HUES6 (cell line): ENCODE data around the gene UBQLN1.

Source experiments
- H3K27ac ChIP-seq: 2 replicates; pipeline ENCODE4 v1.7.0; 2013; ENCODE audit warnings: low read depth, mild to moderate bottlenecking, low read length, inconsistent platforms
- H3K27me3 ChIP-seq: 2 replicates; pipeline ENCODE4 v1.6.1; 2013; ENCODE audit warnings: low read length; ENCODE audit not compliant: control insufficient read depth, insufficient read depth
- H3K36me3 ChIP-seq: 2 replicates; pipeline ENCODE4 v1.6.1; 2013; ENCODE audit warnings: low read length; ENCODE audit not compliant: control insufficient read depth, insufficient read depth
- H3K4me1 ChIP-seq: 2 replicates; pipeline ENCODE4 v1.6.1; 2013; ENCODE audit warnings: low read length; ENCODE audit not compliant: control insufficient read depth, insufficient read depth
- H3K4me3 ChIP-seq: 2 replicates; pipeline ENCODE4 v1.5.1; 2013; ENCODE audit warnings: low read depth, low read length
- H3K9ac ChIP-seq: one replicate; pipeline ENCODE4 v1.6.1; 2013; ENCODE audit warnings: mild to moderate bottlenecking, low read length
- H3K9me3 ChIP-seq: 2 replicates; pipeline ENCODE4 v1.6.1; 2013; ENCODE audit warnings: low read depth, low read length; ENCODE audit not compliant: control insufficient read depth, insufficient read depth

Gene UBQLN1

GRCh38 chr9:83688921-83689320 is 18.8 kb downstream of the UBQLN1 start:
- no peaks in the 10 kb centered on the region for H3K27me3 ChIP-seq
- H3K4me1 ChIP-seq = no peaks in the 10 kb centered on the region
- no peak overlapping the region for H3K9ac ChIP-seq
- no peaks in the 10 kb centered on the region for H3K9me3 ChIP-seq
- peaks cover 5% of the 10 kb centered on the region for H3K36me3 ChIP-seq
- no peak overlapping the region for H3K27ac ChIP-seq
- H3K4me3 ChIP-seq = no peak overlapping the region

GRCh38 chr9:83681490-83681889 is 26.3 kb downstream of the UBQLN1 start:
- Histone ChIP-seq H3K9ac (no peak overlapping the region), H3K27me3 (no peaks in the 10 kb centered on the region), H3K4me3 (no peak overlapping the region), H3K4me1 (peaks cover 9% of the 10 kb centered on the region), H3K9me3 (no peaks in the 10 kb centered on the region), H3K36me3 (peaks cover 65% of the 10 kb centered on the region), H3K27ac (no peak overlapping the region)

GRCh38 chr9:83680233-83680632 is 27.5 kb downstream of the UBQLN1 start:
- H3K9ac ChIP-seq = no peak overlapping the region
- peaks cover 77% of the 10 kb centered on the region for H3K36me3 ChIP-seq
- peaks cover 9% of the 10 kb centered on the region for H3K4me1 ChIP-seq
- no peak overlapping the region for H3K4me3 ChIP-seq
- no peaks in the 10 kb centered on the region for H3K27me3 ChIP-seq
- no peaks in the 10 kb centered on the region for H3K9me3 ChIP-seq
- H3K27ac ChIP-seq = no peak overlapping the region

- Histone ChIP-seq H3K36me3 (peaks cover 92% of the 10 kb centered on the region), H3K9me3 (no peaks in the 10 kb centered on the region), H3K4me3 (no peak overlapping the region), H3K4me1 (peaks cover 9% of the 10 kb centered on the region), H3K27ac (no peak overlapping the region), H3K9ac (no peak overlapping the region), H3K27me3 (no peaks in the 10 kb centered on the region)
These were observed 30.2 kb downstream of the UBQLN1 start for GRCh38 chr9:83677596-83677995.

- Histone ChIP-seq H3K4me1 (peaks cover 2% of the 10 kb centered on the region), H3K4me3 (no peak overlapping the region), H3K27ac (no peak overlapping the region), H3K36me3 (peaks cover 93% of the 10 kb centered on the region), H3K9me3 (no peaks in the 10 kb centered on the region), H3K9ac (no peak overlapping the region), H3K27me3 (no peaks in the 10 kb centered on the region)
These were observed 32.3 kb downstream of the UBQLN1 start for GRCh38 chr9:83675466-83675865.

GRCh38 chr9:83671451-83671850 is 36.3 kb downstream of the UBQLN1 start:
- H3K4me1 ChIP-seq = no peaks in the 10 kb centered on the region
- H3K9ac ChIP-seq = no peak overlapping the region
- no peaks in the 10 kb centered on the region for H3K27me3 ChIP-seq
- H3K9me3 ChIP-seq = no peaks in the 10 kb centered on the region
- peaks cover 97% of the 10 kb centered on the region for H3K36me3 ChIP-seq
- no peak overlapping the region for H3K27ac ChIP-seq
- H3K4me3 ChIP-seq = no peak overlapping the region

- H3K9ac ChIP-seq = no peak overlapping the region
- H3K36me3 ChIP-seq = peaks cover 96% of the 10 kb centered on the region
- H3K27me3 ChIP-seq = no peaks in the 10 kb centered on the region
- no peak overlapping the region for H3K4me3 ChIP-seq
- no peak overlapping the region for H3K27ac ChIP-seq
- H3K9me3 ChIP-seq = no peaks in the 10 kb centered on the region
- no peaks in the 10 kb centered on the region for H3K4me1 ChIP-seq
These were observed 37.4 kb downstream of the UBQLN1 start for GRCh38 chr9:83670381-83670780.

- Histone ChIP-seq H3K4me3 (no peak overlapping the region), H3K36me3 (peaks cover 95% of the 10 kb centered on the region), H3K27me3 (no peaks in the 10 kb centered on the region), H3K27ac (no peak overlapping the region), H3K9me3 (no peaks in the 10 kb centered on the region), H3K4me1 (no peaks in the 10 kb centered on the region), H3K9ac (no peak overlapping the region)
These were observed 38.7 kb downstream of the UBQLN1 start for GRCh38 chr9:83669067-83669466.

- Histone ChIP-seq H3K9ac (no peak overlapping the region), H3K27me3 (no peaks in the 10 kb centered on the region), H3K36me3 (peaks cover 96% of the 10 kb centered on the region), H3K9me3 (no peaks in the 10 kb centered on the region), H3K4me1 (no peaks in the 10 kb centered on the region), H3K27ac (no peak overlapping the region), H3K4me3 (no peak overlapping the region)
These were observed 42.1 kb downstream of the UBQLN1 start for GRCh38 chr9:83665580-83666200.

GRCh38 chr9:83662933-83663332 is 44.8 kb downstream of the UBQLN1 start:
- Histone ChIP-seq H3K9me3 (no peaks in the 10 kb centered on the region), H3K4me3 (no peak overlapping the region), H3K27me3 (no peaks in the 10 kb centered on the region), H3K36me3 (peaks cover 94% of the 10 kb centered on the region), H3K4me1 (no peaks in the 10 kb centered on the region), H3K9ac (no peak overlapping the region), H3K27ac (no peak overlapping the region)

- Histone ChIP-seq H3K36me3 (peaks cover 91% of the 10 kb centered on the region), H3K4me3 (no peak overlapping the region), H3K9me3 (peaks cover 2% of the 10 kb centered on the region; the same call in 1 of the 2 replicates), H3K4me1 (no peaks in the 10 kb centered on the region), H3K9ac (no peak overlapping the region), H3K27me3 (no peaks in the 10 kb centered on the region), H3K27ac (no peak overlapping the region)
These were observed 50.8 kb downstream of the UBQLN1 start for GRCh38 chr9:83656952-83657351.
